ENCODE data around the gene ENPP5. TPM values are rescaled to one million over a fixed set of nuclear protein-coding genes. Genes with fewer than 3 reads are reported as not detected.
"Not testable (repeated sequence)": the region's sequence is repeated elsewhere in the genome, so short reads cannot be mapped to it uniquely, and the experiment has no call there.

Gene ENPP5
- total and polyA plus RNA-seq, 8 donors = 1.0 to 6.4 (median 2.3) TPM; not detected in 1

DNA sequence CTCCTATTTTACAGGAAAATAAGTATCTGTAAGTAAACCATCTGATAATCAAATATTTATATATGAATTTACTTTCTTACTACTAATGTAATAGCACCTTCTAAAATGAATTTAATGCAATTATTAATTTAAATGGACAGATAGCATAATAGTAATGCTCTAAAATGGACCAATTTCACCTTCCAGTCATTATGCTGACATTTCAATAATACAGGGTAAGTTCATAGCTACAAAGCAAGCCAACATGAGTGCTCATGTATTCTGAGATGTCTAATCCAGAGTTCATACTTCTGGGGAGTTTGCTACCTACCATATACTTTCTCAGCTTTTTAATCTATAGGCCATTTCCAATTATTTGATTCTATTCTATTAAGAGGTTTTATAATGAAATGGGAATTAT, 11.6 kb downstream of the ENPP5 start:
- no peaks in the 10 kb centered on the region for H3K9me3 ChIP-seq

DNA sequence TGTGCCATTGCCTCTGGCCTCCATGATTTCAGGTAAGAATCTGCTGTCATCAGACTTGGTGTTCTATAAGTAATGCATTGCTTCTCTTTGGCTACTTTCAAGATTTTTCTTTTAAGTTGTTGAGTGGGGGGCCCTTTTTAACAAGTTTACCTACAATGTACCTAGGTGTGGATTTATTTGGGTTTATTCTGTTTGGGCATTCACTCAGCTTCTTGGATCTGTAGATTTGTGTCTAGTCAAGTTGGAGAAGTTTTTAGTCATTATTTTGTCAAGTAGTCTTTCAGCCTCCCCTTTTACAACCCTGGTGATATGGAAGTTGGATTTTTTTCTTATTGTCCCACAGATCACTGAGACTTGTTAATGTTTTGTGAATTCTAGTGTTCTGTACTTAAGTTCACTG, 14.1 kb downstream of the ENPP5 start:
- intact Hi-C loops (cut with DNase I; ENCODE audit: low total_unique reads) = no loop called here
- H3K4me1 ChIP-seq = no peaks in the 10 kb centered on the region
- no peak for DNase-seq
- TF ChIP-seq POLR2AphosphoS5 (IDR thresholded peaks at IDR 0.05) (no peak), EP300 (IDR thresholded peaks at IDR 0.05) (no peak), POLR2A (IDR thresholded peaks at IDR 0.05) (no peak)
- TF ChIP-seq, protein P1, sequence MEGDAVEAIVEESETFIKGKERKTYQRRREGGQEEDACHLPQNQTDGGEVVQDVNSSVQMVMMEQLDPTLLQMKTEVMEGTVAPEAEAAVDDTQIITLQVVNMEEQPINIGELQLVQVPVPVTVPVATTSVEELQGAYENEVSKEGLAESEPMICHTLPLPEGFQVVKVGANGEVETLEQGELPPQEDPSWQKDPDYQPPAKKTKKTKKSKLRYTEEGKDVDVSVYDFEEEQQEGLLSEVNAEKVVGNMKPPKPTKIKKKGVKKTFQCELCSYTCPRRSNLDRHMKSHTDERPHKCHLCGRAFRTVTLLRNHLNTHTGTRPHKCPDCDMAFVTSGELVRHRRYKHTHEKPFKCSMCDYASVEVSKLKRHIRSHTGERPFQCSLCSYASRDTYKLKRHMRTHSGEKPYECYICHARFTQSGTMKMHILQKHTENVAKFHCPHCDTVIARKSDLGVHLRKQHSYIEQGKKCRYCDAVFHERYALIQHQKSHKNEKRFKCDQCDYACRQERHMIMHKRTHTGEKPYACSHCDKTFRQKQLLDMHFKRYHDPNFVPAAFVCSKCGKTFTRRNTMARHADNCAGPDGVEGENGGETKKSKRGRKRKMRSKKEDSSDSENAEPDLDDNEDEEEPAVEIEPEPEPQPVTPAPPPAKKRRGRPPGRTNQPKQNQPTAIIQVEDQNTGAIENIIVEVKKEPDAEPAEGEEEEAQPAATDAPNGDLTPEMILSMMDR (IDR thresholded peaks at IDR 0.05) = no peak
- no peaks in the 10 kb centered on the region for H3K27me3 ChIP-seq
- no peak overlapping the region for H3K27ac ChIP-seq
- H3K36me3 ChIP-seq = no peaks in the 10 kb centered on the region
- H3K9me3 ChIP-seq = no peaks in the 10 kb centered on the region
- no peak overlapping the region for H3K4me3 ChIP-seq

More for the DNA sequence above, 11.6 kb downstream of the ENPP5 start:
- Histone ChIP-seq H3K4me3 (no peak overlapping the region), H3K4me1 (no peaks in the 10 kb centered on the region), H3K36me3 (no peaks in the 10 kb centered on the region), H3K27ac (no peak overlapping the region), H3K27me3 (no peaks in the 10 kb centered on the region)
- no peak for DNase-seq
- no peak for TF ChIP-seq POLR2A (IDR thresholded peaks at IDR 0.05)
- TF ChIP-seq, protein P1 (IDR thresholded peaks at IDR 0.05) = no peak
- no peak for TF ChIP-seq POLR2AphosphoS5 (IDR thresholded peaks at IDR 0.05)
- intact Hi-C loops (cut with DNase I; ENCODE audit: low total_unique reads) = no loop called here

DNA sequence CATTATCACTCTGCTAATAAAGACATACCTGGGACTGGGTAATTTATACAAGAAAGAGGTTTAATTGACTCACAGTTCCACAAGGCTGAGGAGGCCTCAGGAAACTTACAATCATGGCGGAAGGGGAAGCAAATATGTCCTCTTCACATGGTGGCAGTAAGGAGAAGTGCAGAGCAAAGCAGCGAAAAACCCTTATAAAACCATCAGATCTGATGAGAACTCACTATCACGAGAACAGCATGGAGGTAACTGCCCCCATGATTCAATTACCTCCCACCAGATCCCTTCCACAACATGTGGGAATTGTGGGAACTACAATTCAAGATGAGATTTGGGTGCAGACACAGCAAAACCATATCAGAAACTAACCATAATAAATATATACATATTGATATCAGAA, 21.7 kb downstream of the ENPP5 start:
- H3K9me3 ChIP-seq; DNase-seq; H3K27me3 ChIP-seq; H3K36me3 ChIP-seq; intact Hi-C loops (cut with DNase I; ENCODE audit: low total_unique reads); H3K27ac ChIP-seq; H3K4me1 ChIP-seq; H3K4me3 ChIP-seq: not testable (repeated sequence)
- WGBS, 5 donors = 91 to 97% (median 96%) methylated on average over 3 of the region's 3 CpGs

DNA sequence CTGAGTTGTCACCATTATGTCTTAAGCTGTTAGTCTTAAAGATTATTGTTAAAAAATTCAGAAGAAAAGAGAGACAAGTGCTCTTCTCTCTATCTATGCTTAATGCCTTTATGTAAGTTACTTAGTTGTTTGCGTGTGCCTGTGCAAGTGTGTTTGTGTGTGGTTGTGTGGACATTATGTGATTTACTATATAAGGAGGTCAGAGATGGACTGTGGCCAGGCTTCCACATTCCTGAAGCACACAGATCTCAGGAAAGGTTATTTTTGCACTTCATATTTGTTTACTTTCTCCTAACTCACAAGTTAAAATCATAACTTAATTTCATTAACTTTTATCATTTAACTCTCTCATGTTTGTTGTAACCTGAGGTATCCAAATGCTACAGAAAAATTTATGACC, 26.5 kb downstream of the ENPP5 start:
- H3K27ac ChIP-seq = no peak overlapping the region
- peaks cover 0 to 10% (median 3%) of the 10 kb centered on the region in 4 donors for H3K4me1 ChIP-seq
- DNase-seq = no peak
- TF ChIP-seq POLR2AphosphoS5 (IDR thresholded peaks at IDR 0.05) (no peak), EP300 (IDR thresholded peaks at IDR 0.05) (no peak), POLR2A (IDR thresholded peaks at IDR 0.05) (no peak)
- TF ChIP-seq, protein P1 (IDR thresholded peaks at IDR 0.05) = no peak
- no peaks in the 10 kb centered on the region for H3K9me3 ChIP-seq
- intact Hi-C loops (cut with DNase I; ENCODE audit: low total_unique reads) = no loop called here
- H3K4me3 ChIP-seq = no peak overlapping the region
- 25 to 55% (median 37%) methylated on average over 1 of the region's 1 CpG for WGBS, 5 donors
- H3K36me3 ChIP-seq = peaks cover 4 to 11% (median 7%) of the 10 kb centered on the region in 4 donors
- no peaks in the 10 kb centered on the region for H3K27me3 ChIP-seq

DNA sequence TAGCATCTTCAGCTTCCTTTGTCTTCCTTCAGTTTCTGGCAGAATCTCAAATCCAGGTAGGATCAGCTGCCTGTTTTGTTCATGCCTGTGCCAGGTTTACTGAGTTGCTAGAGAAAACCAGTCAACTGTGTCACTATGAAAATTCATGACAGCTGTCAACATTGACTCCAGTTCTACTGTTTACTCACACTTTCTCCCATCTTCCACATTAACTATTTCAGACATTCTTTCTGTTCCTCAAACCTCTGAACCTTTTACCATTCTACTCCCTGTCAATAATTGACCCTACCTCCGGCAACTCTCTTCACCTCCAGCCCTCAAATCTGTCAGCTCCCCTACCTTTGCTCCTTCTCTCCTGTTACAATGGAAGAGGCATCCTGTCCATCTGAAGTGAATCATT, 32.5 kb downstream of the ENPP5 start:
- no peak for DNase-seq
- WGBS, 5 donors = 86 to 97% (median 92%) methylated on average over 1 of the region's 1 CpG
- H3K4me3 ChIP-seq = no peak overlapping the region
- no peaks in the 10 kb centered on the region for H3K27me3 ChIP-seq
- no peak overlapping the region for H3K27ac ChIP-seq
- H3K36me3 ChIP-seq = peaks cover 3 to 9% (median 5%) of the 10 kb centered on the region in 4 donors
- intact Hi-C loops (cut with DNase I; ENCODE audit: low total_unique reads) = no loop called here
- TF ChIP-seq, protein P1 (IDR thresholded peaks at IDR 0.05) = no peak
- TF ChIP-seq POLR2A (IDR thresholded peaks at IDR 0.05) = no peak
- no peak for TF ChIP-seq EP300 (IDR thresholded peaks at IDR 0.05)
- TF ChIP-seq POLR2AphosphoS5 (IDR thresholded peaks at IDR 0.05) = no peak
- no peaks in the 10 kb centered on the region for H3K9me3 ChIP-seq
- H3K4me1 ChIP-seq = peaks cover 0 to 28% (median 5%) of the 10 kb centered on the region in 4 donors
